ENCODE data around the gene UNC5A.

DNA sequence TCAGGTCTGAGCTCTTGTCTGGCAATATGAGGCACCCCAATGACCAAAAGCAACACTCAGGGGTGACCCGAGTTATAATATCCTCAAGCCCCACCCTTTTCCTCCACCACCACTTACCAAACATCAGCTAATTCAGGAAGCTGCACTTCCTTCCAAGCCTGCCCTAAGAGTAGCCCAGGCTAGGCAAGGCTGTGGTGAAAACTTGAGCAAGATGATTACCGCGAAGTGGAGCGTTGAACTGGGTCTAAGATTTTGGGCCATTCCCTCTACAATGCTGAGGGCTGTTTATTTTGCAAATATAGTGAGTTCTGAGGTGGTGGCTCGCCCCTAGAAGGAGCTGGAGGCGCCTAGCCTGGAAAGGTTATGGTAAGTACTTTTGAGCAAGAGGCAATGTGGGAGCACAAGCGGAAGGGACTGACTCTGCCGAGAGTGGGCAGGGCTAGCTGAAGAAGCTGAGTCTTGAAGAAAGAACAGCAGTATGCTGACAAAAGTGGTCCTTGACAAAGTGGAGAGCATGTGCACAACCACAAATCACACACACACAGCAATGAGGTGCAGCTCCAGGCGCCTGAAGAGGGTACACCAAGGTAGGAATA is 89.0 kb downstream of the UNC5A start, which contains the start of gene HK3:
- TF ChIP-seq ZNF274 (IDR thresholded peaks at IDR 0.05; ENCODE audit: borderline replicate concordance, low read depth, low read length) (no peak), PHF20 (IDR thresholded peaks at IDR 0.05; ENCODE audit: partially characterized antibody) (no peak), MAFK (IDR thresholded peaks at IDR 0.05; ENCODE audit: low read length) (no peak), KLF1 (tag; IDR thresholded peaks at IDR 0.05) (no peak), TARDBP (IDR thresholded peaks at IDR 0.05) (no peak), ZNF23 (CRISPR knock-in tag; IDR thresholded peaks at IDR 0.05) (no peak), MYC (IDR thresholded peaks at IDR 0.05; ENCODE audit: low read depth, low read length) (no peak), MYC (CRISPR knock-in tag; IDR thresholded peaks at IDR 0.05; ENCODE audit: borderline replicate concordance, low read depth) (no peak), ELF4 (CRISPR knock-in tag; IDR thresholded peaks at IDR 0.05) (no peak), BDP1 (IDR thresholded peaks at IDR 0.05; ENCODE audit: insufficient read depth, insufficient read length) (no peak), TAF1 (IDR thresholded peaks at IDR 0.05; ENCODE audit: control insufficient read depth, extremely low read depth, insufficient read depth, low read length, severe bottlenecking) (no peak)
- TF ChIP-seq, protein P1, sequence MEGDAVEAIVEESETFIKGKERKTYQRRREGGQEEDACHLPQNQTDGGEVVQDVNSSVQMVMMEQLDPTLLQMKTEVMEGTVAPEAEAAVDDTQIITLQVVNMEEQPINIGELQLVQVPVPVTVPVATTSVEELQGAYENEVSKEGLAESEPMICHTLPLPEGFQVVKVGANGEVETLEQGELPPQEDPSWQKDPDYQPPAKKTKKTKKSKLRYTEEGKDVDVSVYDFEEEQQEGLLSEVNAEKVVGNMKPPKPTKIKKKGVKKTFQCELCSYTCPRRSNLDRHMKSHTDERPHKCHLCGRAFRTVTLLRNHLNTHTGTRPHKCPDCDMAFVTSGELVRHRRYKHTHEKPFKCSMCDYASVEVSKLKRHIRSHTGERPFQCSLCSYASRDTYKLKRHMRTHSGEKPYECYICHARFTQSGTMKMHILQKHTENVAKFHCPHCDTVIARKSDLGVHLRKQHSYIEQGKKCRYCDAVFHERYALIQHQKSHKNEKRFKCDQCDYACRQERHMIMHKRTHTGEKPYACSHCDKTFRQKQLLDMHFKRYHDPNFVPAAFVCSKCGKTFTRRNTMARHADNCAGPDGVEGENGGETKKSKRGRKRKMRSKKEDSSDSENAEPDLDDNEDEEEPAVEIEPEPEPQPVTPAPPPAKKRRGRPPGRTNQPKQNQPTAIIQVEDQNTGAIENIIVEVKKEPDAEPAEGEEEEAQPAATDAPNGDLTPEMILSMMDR (IDR thresholded peaks at IDR 0.05 in 2 of 3, conservative IDR thresholded peaks at IDR 0.05 in 1 of 3; ENCODE audit: insufficient read depth in 2 of 3, low read depth in 1 of 3, low read length in 3 of 3) = no peak
- TF ChIP-seq, protein P2, sequence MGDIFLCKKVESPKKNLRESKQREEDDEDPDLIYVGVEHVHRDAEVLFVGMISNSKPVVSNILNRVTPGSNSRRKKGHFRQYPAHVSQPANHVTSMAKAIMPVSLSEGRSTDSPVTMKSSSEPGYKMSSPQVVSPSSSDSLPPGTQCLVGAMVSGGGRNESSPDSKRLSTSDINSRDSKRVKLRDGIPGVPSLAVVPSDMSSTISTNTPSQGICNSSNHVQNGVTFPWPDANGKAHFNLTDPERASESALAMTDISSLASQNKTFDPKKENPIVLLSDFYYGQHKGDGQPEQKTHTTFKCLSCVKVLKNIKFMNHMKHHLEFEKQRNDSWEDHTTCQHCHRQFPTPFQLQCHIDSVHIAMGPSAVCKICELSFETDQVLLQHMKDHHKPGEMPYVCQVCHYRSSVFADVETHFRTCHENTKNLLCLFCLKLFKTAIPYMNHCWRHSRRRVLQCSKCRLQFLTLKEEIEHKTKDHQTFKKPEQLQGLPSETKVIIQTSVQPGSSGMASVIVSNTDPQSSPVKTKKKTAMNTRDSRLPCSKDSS (IDR thresholded peaks at IDR 0.05; ENCODE audit: low read depth, partially characterized antibody) = no peak
- TF ChIP-seq, protein P3, sequence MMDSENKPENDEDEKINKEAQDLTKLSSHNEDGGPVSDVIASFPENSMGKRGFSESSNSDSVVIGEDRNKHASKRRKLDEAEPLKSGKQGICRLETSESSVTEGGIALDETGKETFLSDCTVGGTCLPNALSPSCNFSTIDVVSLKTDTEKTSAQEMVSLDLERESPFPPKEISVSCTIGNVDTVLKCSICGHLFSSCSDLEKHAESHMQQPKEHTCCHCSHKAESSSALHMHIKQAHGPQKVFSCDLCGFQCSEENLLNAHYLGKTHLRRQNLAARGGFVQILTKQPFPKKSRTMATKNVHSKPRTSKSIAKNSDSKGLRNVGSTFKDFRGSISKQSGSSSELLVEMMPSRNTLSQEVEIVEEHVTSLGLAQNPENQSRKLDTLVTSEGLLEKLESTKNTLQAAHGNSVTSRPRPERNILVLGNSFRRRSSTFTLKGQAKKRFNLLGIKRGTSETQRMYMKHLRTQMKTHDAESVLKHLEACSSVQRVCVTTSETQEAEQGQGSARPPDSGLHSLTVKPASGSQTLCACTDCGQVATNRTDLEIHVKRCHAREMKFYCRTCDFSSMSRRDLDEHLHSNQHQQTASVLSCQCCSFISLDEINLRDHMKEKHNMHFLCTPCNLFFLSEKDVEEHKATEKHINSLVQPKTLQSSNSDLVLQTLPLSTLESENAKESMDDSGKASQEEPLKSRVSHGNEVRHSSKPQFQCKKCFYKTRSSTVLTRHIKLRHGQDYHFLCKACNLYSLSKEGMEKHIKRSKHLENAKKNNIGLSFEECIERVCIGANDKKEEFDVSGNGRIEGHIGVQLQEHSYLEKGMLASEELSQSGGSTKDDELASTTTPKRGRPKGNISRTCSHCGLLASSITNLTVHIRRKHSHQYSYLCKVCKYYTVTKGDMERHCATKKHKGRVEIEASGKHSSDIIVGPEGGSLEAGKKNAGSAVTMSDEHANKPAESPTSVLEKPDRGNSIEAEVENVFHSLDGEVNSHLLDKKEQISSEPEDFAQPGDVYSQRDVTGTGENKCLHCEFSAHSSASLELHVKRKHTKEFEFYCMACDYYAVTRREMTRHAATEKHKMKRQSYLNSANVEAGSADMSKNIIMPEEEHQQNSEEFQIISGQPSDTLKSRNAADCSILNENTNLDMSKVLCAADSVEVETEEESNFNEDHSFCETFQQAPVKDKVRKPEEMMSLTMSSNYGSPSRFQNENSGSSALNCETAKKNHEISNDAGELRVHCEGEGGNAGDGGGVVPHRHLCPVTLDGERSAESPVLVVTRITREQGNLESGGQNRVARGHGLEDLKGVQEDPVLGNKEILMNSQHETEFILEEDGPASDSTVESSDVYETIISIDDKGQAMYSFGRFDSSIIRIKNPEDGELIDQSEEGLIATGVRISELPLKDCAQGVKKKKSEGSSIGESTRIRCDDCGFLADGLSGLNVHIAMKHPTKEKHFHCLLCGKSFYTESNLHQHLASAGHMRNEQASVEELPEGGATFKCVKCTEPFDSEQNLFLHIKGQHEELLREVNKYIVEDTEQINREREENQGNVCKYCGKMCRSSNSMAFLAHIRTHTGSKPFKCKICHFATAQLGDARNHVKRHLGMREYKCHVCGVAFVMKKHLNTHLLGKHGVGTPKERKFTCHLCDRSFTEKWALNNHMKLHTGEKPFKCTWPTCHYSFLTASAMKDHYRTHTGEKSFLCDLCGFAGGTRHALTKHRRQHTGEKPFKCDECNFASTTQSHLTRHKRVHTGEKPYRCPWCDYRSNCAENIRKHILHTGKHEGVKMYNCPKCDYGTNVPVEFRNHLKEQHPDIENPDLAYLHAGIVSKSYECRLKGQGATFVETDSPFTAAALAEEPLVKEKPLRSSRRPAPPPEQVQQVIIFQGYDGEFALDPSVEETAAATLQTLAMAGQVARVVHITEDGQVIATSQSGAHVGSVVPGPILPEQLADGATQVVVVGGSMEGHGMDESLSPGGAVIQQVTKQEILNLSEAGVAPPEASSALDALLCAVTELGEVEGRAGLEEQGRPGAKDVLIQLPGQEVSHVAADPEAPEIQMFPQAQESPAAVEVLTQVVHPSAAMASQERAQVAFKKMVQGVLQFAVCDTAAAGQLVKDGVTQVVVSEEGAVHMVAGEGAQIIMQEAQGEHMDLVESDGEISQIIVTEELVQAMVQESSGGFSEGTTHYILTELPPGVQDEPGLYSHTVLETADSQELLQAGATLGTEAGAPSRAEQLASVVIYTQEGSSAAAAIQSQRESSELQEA (IDR thresholded peaks at IDR 0.05; ENCODE audit: low read depth) = no peak
